Thoracic aorta (tissue), 2 donors: ENCODE measurements around the gene KCNMB3. TPM values are rescaled to one million over a fixed set of nuclear protein-coding genes. Genes with fewer than 3 reads are reported as not detected.
"Not testable (repeated sequence)": the region's sequence is repeated elsewhere in the genome, so short reads cannot be mapped to it uniquely, and the experiment has no call there.

Source experiments
- ATAC-seq: fragments of 150-250 bp; one replicate; pipeline ENCODE4 v1.8.0; 2017; ENCODE audit warnings: low read depth; ENCODE audit not compliant: insufficient number of reproducible peaks, low FRiP score
- DNase-seq: peaks from one replicate; pipeline ENCODE4 v3.0.0-alpha.2; 2020; ENCODE audit warnings: low spot score
- H3K27ac ChIP-seq, 2 donors: fragments of 200-600 bp; sonication (generic); 1 replicate in 1 of 2; 2 replicates in 1 of 2; pipeline ENCODE4 v1.5.1; 2016; ENCODE audit warnings: mild to moderate bottlenecking in 2 of 2, moderate library complexity in 2 of 2
- H3K27me3 ChIP-seq: fragments of 200-600 bp; sonication (generic); replicated peaks from 2 replicates; pipeline ENCODE4 v1.6.0; 2016; ENCODE audit warnings: mild to moderate bottlenecking; ENCODE audit not compliant: insufficient read depth
- H3K36me3 ChIP-seq: fragments of 200-600 bp; sonication (generic); one replicate; pipeline ENCODE4 v1.5.1; 2016
- H3K4me1 ChIP-seq, 2 donors: fragments of 200-600 bp; sonication (generic); 1 replicate in 1 of 2; 2 replicates in 1 of 2; pipeline versions ENCODE4 v1.5.1 to v1.6.0; 2016; ENCODE audit warnings: low read depth in 2 of 2, mild to moderate bottlenecking in 1 of 2; ENCODE audit not compliant: control insufficient read depth in 1 of 2
- H3K4me3 ChIP-seq: fragments of 200-600 bp; sonication (generic); 2 replicates; pipeline ENCODE4 v1.5.1; 2016; ENCODE audit warnings: mild to moderate bottlenecking
- H3K9me3 ChIP-seq: fragments of 200-600 bp; sonication (generic); 2 replicates; pipeline ENCODE4 v1.5.1; 2016
- CTCF ChIP-seq: fragments of 200-600 bp; sonication (generic); IDR thresholded peaks from one replicate; pipeline ENCODE4 v1.5.1; 2019; ENCODE audit warnings: antibody characterized with exemption
- total RNA-seq, 2 donors: library from RNA; depleted of rRNA; stranded (reverse); fragments of >200 nt; gene quantifications; one replicate each; pipeline versions ENCODE4 v1.1.0 to v1.2.3, GENCODE V29; 2016

Gene KCNMB3
- total RNA-seq, 2 donors from 2014 or later = 7.7 to 10.3 TPM

GRCh38 chr3:179223548-179223947 lies 27.4 kb downstream of the KCNMB3 start:
- TF ChIP-seq CTCF = no peak
- Histone ChIP-seq H3K4me1 (no peaks in the 10 kb centered on the region), H3K27me3 (no peaks in the 10 kb centered on the region), H3K9me3 (no peaks in the 10 kb centered on the region), H3K27ac (no peak overlapping the region), H3K36me3 (no peaks in the 10 kb centered on the region), H3K4me3 (no peak overlapping the region)
- no peak for ATAC-seq
- DNase-seq = no peak

- not testable (repeated sequence) for H3K27ac ChIP-seq, H3K27me3 ChIP-seq, H3K4me1 ChIP-seq, H3K4me3 ChIP-seq, DNase-seq, ATAC-seq, H3K36me3 ChIP-seq, H3K9me3 ChIP-seq
Measured at GRCh38 chr3:179218213-179218612, 32.7 kb downstream of the KCNMB3 start.

DNA sequence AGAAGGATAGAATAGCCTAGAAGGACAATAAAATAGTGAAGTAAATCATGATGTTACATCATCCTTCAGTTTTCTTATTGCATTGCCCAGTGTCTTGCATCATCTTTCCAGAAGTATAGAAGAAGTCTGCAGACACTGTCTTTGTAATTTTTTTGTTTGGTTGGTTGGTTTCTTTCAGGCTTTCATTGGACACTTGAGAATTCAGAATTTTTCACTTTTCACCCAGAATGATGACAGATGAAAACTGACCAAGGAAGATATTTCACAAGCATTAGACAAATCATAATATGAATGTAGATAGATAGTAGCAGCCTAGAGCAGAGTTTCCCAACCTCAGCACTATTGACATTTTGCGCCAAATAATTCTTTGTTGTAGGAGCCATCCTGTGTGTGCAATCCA lies 35.4 kb downstream of the KCNMB3 start:
- H3K27me3 ChIP-seq, H3K9me3 ChIP-seq, DNase-seq, H3K4me1 ChIP-seq, ATAC-seq, H3K27ac ChIP-seq, H3K4me3 ChIP-seq: not testable (repeated sequence)
- peaks cover 14% of the 10 kb centered on the region for H3K36me3 ChIP-seq

GRCh38 chr3:179200790-179201189 lies 50.1 kb downstream of the KCNMB3 start:
- no peak for ATAC-seq
- TF ChIP-seq CTCF = no peak
- Histone ChIP-seq H3K4me3 (no peak overlapping the region), H3K27me3 (no peaks in the 10 kb centered on the region), H3K36me3 (peaks cover 13% of the 10 kb centered on the region), H3K27ac (no peak overlapping the region), H3K9me3 (no peaks in the 10 kb centered on the region), H3K4me1 (peaks cover 5 to 15% of the 10 kb centered on the region in 2 donors)
- no peak for DNase-seq

GRCh38 chr3:179196700-179197099 lies 54.2 kb downstream of the KCNMB3 start:
- peaks cover 14 to 28% of the 10 kb centered on the region in 2 donors for H3K4me1 ChIP-seq
- ATAC-seq = no peak
- no peaks in the 10 kb centered on the region for H3K9me3 ChIP-seq
- H3K4me3 ChIP-seq = no peak overlapping the region
- no peaks in the 10 kb centered on the region for H3K27me3 ChIP-seq
- TF ChIP-seq CTCF = no peak
- peaks cover 5% of the 10 kb centered on the region for H3K36me3 ChIP-seq
- no peak for DNase-seq
- H3K27ac ChIP-seq = no peak overlapping the region

- Histone ChIP-seq H3K27ac (no peak overlapping the region), H3K9me3 (no peaks in the 10 kb centered on the region), H3K4me3 (no peak overlapping the region), H3K36me3 (peaks cover 4% of the 10 kb centered on the region), H3K27me3 (no peaks in the 10 kb centered on the region), H3K4me1 (peaks cover 15 to 34% of the 10 kb centered on the region in 2 donors)
- ATAC-seq (no peak), DNase-seq (no peak)
- TF ChIP-seq CTCF = no peak
Measured at GRCh38 chr3:179196098-179196497, 54.8 kb downstream of the KCNMB3 start.
